BLaER1 treated with 17β-estradiol and CSF1 and Interleukin-3, amounts not matched to agents 10 nM and 100 nM (cell line): ENCODE measurements around the gene RASGEF1B.

ENCODE experiments used
- H3K27ac ChIP-seq, 11 experiments: shearing (Covaris generic); formaldehyde crosslinking; 2 replicates each; pipeline ENCODE4 v1.8.1; 2022
- H3K27me3 ChIP-seq, 11 experiments: shearing (Covaris generic); formaldehyde crosslinking; 2 replicates each; pipeline ENCODE4 v1.8.1; 2022
- H3K36me3 ChIP-seq, 11 experiments: shearing (Covaris generic); formaldehyde crosslinking; 2 replicates each; pipeline ENCODE4 v1.8.1; 2022
- H3K4me1 ChIP-seq, 10 experiments: shearing (Covaris generic); formaldehyde crosslinking; 2 replicates each; pipeline ENCODE4 v1.8.1; 2022
- H3K4me2 ChIP-seq, 11 experiments: shearing (Covaris generic); formaldehyde crosslinking; 2 replicates each; pipeline ENCODE4 v1.8.1; 2022
- H3K4me3 ChIP-seq, 10 experiments: shearing (Covaris generic); formaldehyde crosslinking; 2 replicates each; pipeline ENCODE4 v1.8.1; 2022
- H3K9ac ChIP-seq, 11 experiments: shearing (Covaris generic); formaldehyde crosslinking; 2 replicates each; pipeline ENCODE4 v1.8.1; 2022
- H3K9me3 ChIP-seq, 11 experiments: shearing (Covaris generic); formaldehyde crosslinking; replicated peaks in 1 of 11; 2 replicates each; pipeline ENCODE4 v1.8.1; 2022
- H4K20me1 ChIP-seq, 11 experiments: shearing (Covaris generic); formaldehyde crosslinking; 2 replicates each; pipeline ENCODE4 v1.8.1; 2022
- Cebpa-rat ChIP-seq, 11 experiments: shearing (Covaris generic); IDR thresholded peaks; 2 replicates each; pipeline ENCODE4 v1.8.1; 2022

RASGEF1B gene

GRCh38 chr4:81424816-81425755, 46.6 kb downstream of the RASGEF1B start:
- Histone ChIP-seq H3K4me3 (no peak overlapping the region), H3K36me3 (peaks cover 10 to 62% (median 35%) of the 10 kb centered on the region in 11 experiments; a peak in 20 of 22 replicates), H3K9ac (no peak overlapping the region), H3K27ac (no peak overlapping the region), H3K9me3 (peaks cover 0 to 13% (median 9%) of the 10 kb centered on the region in 11 experiments; a peak in 13 of 22 replicates), H4K20me1 (peaks cover 0 to 60% (median 0%) of the 10 kb centered on the region in 11 experiments; a peak in 6 of 22 replicates), H3K4me1 (peaks cover 0 to 26% (median 0%) of the 10 kb centered on the region in 10 experiments; a peak in 6 of 20 replicates), H3K4me2 (no peak overlapping the region), H3K27me3 (no peaks in the 10 kb centered on the region)
- no peak for TF ChIP-seq Cebpa-rat (IDR thresholded peaks at IDR 0.05)

GRCh38 chr4:81424336-81424735, 47.4 kb downstream of the RASGEF1B start:
- Histone ChIP-seq H3K4me3 (no peak overlapping the region), H3K27me3 (no peaks in the 10 kb centered on the region), H3K4me2 (no peak overlapping the region), H3K9ac (no peak overlapping the region), H3K36me3 (peaks cover 5 to 55% (median 28%) of the 10 kb centered on the region in 11 experiments; a peak in 20 of 22 replicates), H3K4me1 (peaks cover 0 to 26% (median 0%) of the 10 kb centered on the region in 10 experiments; a peak in 6 of 20 replicates), H4K20me1 (peaks cover 0 to 52% (median 0%) of the 10 kb centered on the region in 11 experiments; a peak in 6 of 22 replicates), H3K9me3 (peaks cover 0 to 6% (median 2%) of the 10 kb centered on the region in 11 experiments; a peak in 10 of 22 replicates), H3K27ac (no peak overlapping the region)
- TF ChIP-seq Cebpa-rat (IDR thresholded peaks at IDR 0.05) = no peak

- H3K4me2 ChIP-seq = peak overlapping the region in 2 of 11 experiments; percentile 24 to 62; a peak in 2 of 22 replicates
- no peaks in the 10 kb centered on the region for H3K9me3 ChIP-seq
- peaks cover 0 to 26% (median 0%) of the 10 kb centered on the region in 10 experiments; a peak in 6 of 20 replicates for H3K4me1 ChIP-seq
- H3K4me3 ChIP-seq = no peak overlapping the region
- peaks cover 0 to 35% (median 0%) of the 10 kb centered on the region in 11 experiments; a peak in 6 of 22 replicates for H4K20me1 ChIP-seq
- no peaks in the 10 kb centered on the region; a peak in 1 of 22 replicates for H3K27me3 ChIP-seq
- no peak for TF ChIP-seq Cebpa-rat (IDR thresholded peaks at IDR 0.05)
- peak overlapping the region in 1 of 11 experiments; percentile 74; a peak in 1 of 22 replicates for H3K27ac ChIP-seq
- H3K9ac ChIP-seq = no peak overlapping the region
- H3K36me3 ChIP-seq = peaks cover 0 to 37% (median 19%) of the 10 kb centered on the region in 11 experiments; a peak in 17 of 22 replicates
These were observed 49.1 kb downstream of the RASGEF1B start for GRCh38 chr4:81422595-81422994.

- Histone ChIP-seq H4K20me1 (peaks cover 0 to 25% (median 0%) of the 10 kb centered on the region in 11 experiments; a peak in 5 of 22 replicates), H3K9ac (peak overlapping the region in 1 of 11 experiments; percentile 6; a peak in 1 of 22 replicates), H3K4me1 (peaks cover 0 to 26% (median 0%) of the 10 kb centered on the region in 10 experiments; a peak in 6 of 20 replicates), H3K27me3 (no peaks in the 10 kb centered on the region; a peak in 1 of 22 replicates), H3K36me3 (peaks cover 0 to 27% (median 10%) of the 10 kb centered on the region in 11 experiments; a peak in 14 of 22 replicates), H3K27ac (peak overlapping the region in 3 of 11 experiments; percentile 26 to 74 (median 60); a peak in 6 of 22 replicates), H3K4me2 (peak overlapping the region in 3 of 11 experiments; percentile 26 to 62 (median 55); a peak in 6 of 22 replicates), H3K9me3 (no peaks in the 10 kb centered on the region), H3K4me3 (no peak overlapping the region)
- no peak for TF ChIP-seq Cebpa-rat (IDR thresholded peaks at IDR 0.05)
These were observed 50.1 kb downstream of the RASGEF1B start for GRCh38 chr4:81421346-81422218.

GRCh38 chr4:81418572-81418971, 53.1 kb downstream of the RASGEF1B start:
- Histone ChIP-seq H3K4me1 (peaks cover 0 to 26% (median 0%) of the 10 kb centered on the region in 10 experiments; a peak in 6 of 20 replicates), H3K27ac (no peak overlapping the region), H3K4me3 (no peak overlapping the region), H3K9ac (no peak overlapping the region), H3K4me2 (no peak overlapping the region), H3K9me3 (no peaks in the 10 kb centered on the region), H3K27me3 (no peaks in the 10 kb centered on the region; a peak in 1 of 22 replicates), H4K20me1 (no peaks in the 10 kb centered on the region; a peak in 1 of 22 replicates), H3K36me3 (no peaks in the 10 kb centered on the region)
- no peak for TF ChIP-seq Cebpa-rat (IDR thresholded peaks at IDR 0.05)

- no peak overlapping the region for H3K4me2 ChIP-seq
- no peak overlapping the region for H3K27ac ChIP-seq
- no peaks in the 10 kb centered on the region for H4K20me1 ChIP-seq
- H3K9ac ChIP-seq = no peak overlapping the region
- no peak overlapping the region for H3K4me3 ChIP-seq
- no peak for TF ChIP-seq Cebpa-rat (IDR thresholded peaks at IDR 0.05)
- no peaks in the 10 kb centered on the region for H3K27me3 ChIP-seq
- no peaks in the 10 kb centered on the region for H3K36me3 ChIP-seq
- no peaks in the 10 kb centered on the region for H3K9me3 ChIP-seq
- H3K4me1 ChIP-seq = no peaks in the 10 kb centered on the region
These were observed 58.7 kb downstream of the RASGEF1B start for GRCh38 chr4:81412946-81413495.

GRCh38 chr4:81410680-81411079, 61.0 kb downstream of the RASGEF1B start:
- no peaks in the 10 kb centered on the region for H3K36me3 ChIP-seq
- TF ChIP-seq Cebpa-rat (IDR thresholded peaks at IDR 0.05) = no peak

GRCh38 chr4:81409836-81410235, 61.9 kb downstream of the RASGEF1B start:
- Histone ChIP-seq H3K4me2 (no peak overlapping the region), H3K4me1 (no peaks in the 10 kb centered on the region), H3K36me3 (no peaks in the 10 kb centered on the region), H3K4me3 (no peak overlapping the region), H3K27ac (no peak overlapping the region), H3K27me3 (no peaks in the 10 kb centered on the region), H3K9me3 (no peaks in the 10 kb centered on the region), H3K9ac (no peak overlapping the region), H4K20me1 (no peaks in the 10 kb centered on the region)
- no peak for TF ChIP-seq Cebpa-rat (IDR thresholded peaks at IDR 0.05)

More at GRCh38 chr4:81410680-81411079, 61.0 kb downstream of the RASGEF1B start:
- Histone ChIP-seq H3K27ac (no peak overlapping the region), H3K4me3 (no peak overlapping the region), H3K4me1 (no peaks in the 10 kb centered on the region), H3K27me3 (no peaks in the 10 kb centered on the region), H3K4me2 (no peak overlapping the region), H3K9ac (no peak overlapping the region), H4K20me1 (no peaks in the 10 kb centered on the region), H3K9me3 (no peaks in the 10 kb centered on the region)
